Osteoblast (primary cell): ENCODE results near the gene EYS. TPM values are rescaled to one million over a fixed set of nuclear protein-coding genes. Genes with fewer than 3 reads are reported as not detected.
"Not testable (repeated sequence)": the region's sequence is repeated elsewhere in the genome, so short reads cannot be mapped to it uniquely, and the experiment has no call there.

Source experiments
- DNase-seq: peaks from one replicate; pipeline ENCODE4 v3.0.0; 2011; ENCODE audit warnings: low spot score, mixed read lengths; ENCODE audit not compliant: insufficient read length; ENCODE audit errors: missing footprints
- H2AFZ ChIP-seq: 2 replicates; pipeline ENCODE4 v1.6.0; 2011; ENCODE audit warnings: mild to moderate bottlenecking, low read length
- H3K27ac ChIP-seq: 2 replicates; pipeline ENCODE4 v1.5.1; 2011; ENCODE audit warnings: mild to moderate bottlenecking, low read depth, low read length, moderate library complexity
- H3K27me3 ChIP-seq: 2 replicates; pipeline ENCODE4 v1.6.0; 2012; ENCODE audit warnings: mild to moderate bottlenecking, control low read depth, inconsistent platforms, low read length, moderate library complexity; ENCODE audit not compliant: insufficient read depth
- H3K36me3 ChIP-seq: 2 replicates; pipeline ENCODE4 v1.5.1; 2011; ENCODE audit warnings: mild to moderate bottlenecking, low read length, control low read depth, moderate library complexity; ENCODE audit not compliant: insufficient read depth
- H3K4me1 ChIP-seq: 2 replicates; pipeline ENCODE4 v1.5.1; 2011; ENCODE audit warnings: mild to moderate bottlenecking, low read length, control low read depth, moderate library complexity; ENCODE audit not compliant: insufficient read depth
- H3K4me2 ChIP-seq: 2 replicates; pipeline ENCODE4 v1.6.0; 2011; ENCODE audit warnings: mild to moderate bottlenecking, low read length; ENCODE audit not compliant: insufficient read depth
- H3K4me3 ChIP-seq: fragments of 200-600 bp; sonication (generic); 3 replicates; pipeline ENCODE4 v1.5.1; 2012; ENCODE audit warnings: mild to moderate bottlenecking, low read length, inconsistent platforms; ENCODE audit not compliant: insufficient read depth
- H3K79me2 ChIP-seq: 2 replicates; pipeline ENCODE4 v1.6.0; 2012; ENCODE audit warnings: mild to moderate bottlenecking, low read length, control low read depth, inconsistent platforms; ENCODE audit not compliant: insufficient read depth
- H3K9me3 ChIP-seq: 2 replicates; pipeline ENCODE4 v1.5.1; 2011; ENCODE audit warnings: low read depth, low read length, control low read depth
- H4K20me1 ChIP-seq: 2 replicates; pipeline ENCODE4 v1.6.0; 2012; ENCODE audit warnings: mild to moderate bottlenecking, low read length, control low read depth; ENCODE audit not compliant: insufficient read depth
- CTCF ChIP-seq: IDR thresholded peaks from 2 replicates; pipeline ENCODE4 v1.5.1; 2011; ENCODE audit warnings: mild to moderate bottlenecking, low read depth, low read length, moderate library complexity; ENCODE audit errors: extremely low read depth
- total RNA-seq: library from RNA; depleted of rRNA; stranded (reverse); fragments of >200 nt; gene quantifications from 2 replicates; pipeline ENCODE4 v1.2.3, GENCODE V29; 2012

The EYS gene
- total RNA-seq, 1 donor, result under 0.01 TPM

GRCh38 chr6:65637289-65638046 is 69.6 kb downstream of the EYS start:
- no peak for DNase-seq
- no peaks in the 10 kb centered on the region for H4K20me1 ChIP-seq
- no peak overlapping the region for H2AFZ ChIP-seq
- no peaks in the 10 kb centered on the region for H3K4me1 ChIP-seq
- TF ChIP-seq CTCF, result no peak
- H3K4me2 ChIP-seq, result no peak overlapping the region
- H3K4me3 ChIP-seq, result no peak overlapping the region
- no peaks in the 10 kb centered on the region for H3K79me2 ChIP-seq
- peaks cover 7% of the 10 kb centered on the region for H3K9me3 ChIP-seq
- H3K27me3 ChIP-seq, result no peaks in the 10 kb centered on the region
- H3K36me3 ChIP-seq, result no peaks in the 10 kb centered on the region
- no peak overlapping the region for H3K27ac ChIP-seq

DNA sequence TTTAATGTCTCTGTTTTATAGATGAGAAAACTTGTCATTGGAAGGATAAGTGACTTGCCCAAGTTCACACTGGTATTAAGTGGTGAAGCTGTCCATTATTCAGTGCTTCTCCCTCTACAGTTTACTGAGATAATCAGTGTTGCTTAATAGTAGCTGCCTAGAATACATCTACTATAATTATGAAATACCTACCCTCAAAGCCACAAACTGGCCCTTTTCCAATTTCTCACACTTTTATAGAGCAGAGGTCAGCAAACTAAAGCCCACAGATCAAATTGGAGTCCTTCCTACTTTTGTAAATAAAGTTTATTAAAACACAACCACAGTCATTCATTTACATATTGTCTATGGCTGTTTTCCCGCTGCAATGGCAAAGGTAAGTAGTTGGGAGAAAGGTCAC is 73.5 kb downstream of the EYS start:
- Histone ChIP-seq H3K27ac (no peak overlapping the region), H4K20me1 (no peaks in the 10 kb centered on the region), H3K4me3 (no peak overlapping the region), H3K79me2 (no peaks in the 10 kb centered on the region), H3K36me3 (no peaks in the 10 kb centered on the region), H3K4me2 (no peak overlapping the region), H3K27me3 (no peaks in the 10 kb centered on the region), H3K4me1 (no peaks in the 10 kb centered on the region), H3K9me3 (peaks cover 4% of the 10 kb centered on the region), H2AFZ (no peak overlapping the region)
- TF ChIP-seq CTCF, result no peak
- DNase-seq, result no peak

DNA sequence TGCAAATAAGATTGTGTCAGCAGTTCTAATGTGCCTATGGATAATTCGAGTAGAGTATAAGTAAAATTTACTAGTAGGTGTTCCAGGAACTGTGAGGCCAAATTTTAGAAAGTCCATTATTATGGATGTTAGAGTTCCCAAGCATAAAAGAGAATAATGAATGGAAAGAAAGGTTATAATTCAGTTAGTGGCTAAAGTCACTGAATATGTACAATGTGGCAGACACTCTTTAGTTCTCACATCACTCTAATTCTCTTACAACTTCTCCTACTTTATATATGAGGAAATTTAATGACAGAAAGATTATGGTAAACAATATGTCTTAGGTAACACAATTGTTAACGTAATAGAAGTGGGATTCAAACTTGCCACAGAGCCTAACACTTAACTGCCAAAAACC is 75.3 kb downstream of the EYS start:
- DNase-seq, result no peak
- Histone ChIP-seq H3K27ac (no peak overlapping the region), H3K4me1 (no peaks in the 10 kb centered on the region), H3K9me3 (no peaks in the 10 kb centered on the region), H4K20me1 (no peaks in the 10 kb centered on the region), H3K27me3 (no peaks in the 10 kb centered on the region), H3K4me3 (no peak overlapping the region), H2AFZ (no peak overlapping the region), H3K4me2 (no peak overlapping the region), H3K79me2 (no peaks in the 10 kb centered on the region), H3K36me3 (no peaks in the 10 kb centered on the region)
- TF ChIP-seq CTCF, result no peak

- not testable (repeated sequence) for H3K4me3 ChIP-seq, H2AFZ ChIP-seq, H3K27me3 ChIP-seq, H3K4me1 ChIP-seq, H3K36me3 ChIP-seq, H3K9me3 ChIP-seq, H3K27ac ChIP-seq, H3K4me2 ChIP-seq, H4K20me1 ChIP-seq, H3K79me2 ChIP-seq, DNase-seq
Observed at GRCh38 chr6:65627434-65627999, 79.5 kb downstream of the EYS start.
